Breast epithelium (tissue), 3 donors: ENCODE measurements around the gene HTT-AS.
"Not testable (repeated sequence)": the region's sequence is repeated elsewhere in the genome, so short reads cannot be mapped to it uniquely, and the experiment has no call there.

Source experiments
- CTCF ChIP-seq, 3 donors: fragments of 450-650 bp; IDR thresholded peaks; one replicate each; pipeline ENCODE4 v1.5.1; 2016 to 2017; ENCODE audit warnings: antibody characterized with exemption in 3 of 3, mild to moderate bottlenecking in 3 of 3, moderate library complexity in 3 of 3
- POLR2AphosphoS5 ChIP-seq, 3 donors: sonication (generic); formaldehyde crosslinking; IDR thresholded peaks; one replicate each; pipeline ENCODE4 v1.6.1; 2017; ENCODE audit warnings: antibody characterized with exemption in 3 of 3

DNA sequence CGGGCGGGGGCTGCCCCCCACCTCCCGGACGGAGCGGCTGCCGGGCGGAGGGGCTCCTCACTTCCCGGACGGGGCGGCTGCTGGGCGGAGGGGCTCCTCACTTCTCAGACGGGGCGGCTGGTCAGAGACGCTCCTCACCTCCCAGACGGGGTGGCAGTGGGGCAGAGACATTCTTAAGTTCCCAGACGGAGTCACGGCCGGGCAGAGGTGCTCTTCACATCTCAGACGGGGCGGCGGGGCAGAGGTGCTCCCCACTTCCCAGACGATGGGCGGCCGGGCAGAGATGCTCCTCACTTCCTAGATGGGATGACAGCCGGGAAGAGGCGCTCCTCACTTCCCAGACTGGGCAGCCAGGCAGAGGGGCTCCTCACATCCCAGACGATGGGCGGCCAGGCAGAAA, 20.4 kb upstream of the HTT-AS start:
- TF ChIP-seq CTCF, POLR2AphosphoS5 (IDR thresholded peaks at IDR 0.05): not testable (repeated sequence)
